Panc1 (cell line): ENCODE measurements around the gene RYR3. TPM values are rescaled to one million over a fixed set of nuclear protein-coding genes. Genes with fewer than 3 reads are reported as not detected.

ENCODE experiments used
- ATAC-seq: fragments of 200-7000 bp; cut with Tn5 transposase; 2 replicates; pipeline ENCODE4 v1.9.1; 2020; ENCODE audit warnings: mild to moderate bottlenecking, moderate library complexity
- BruUV-seq: library from RNA; stranded (reverse); fragments of 400-500 nt; replicated peaks from 2 replicates; lab custom pipeline; 2021; lab: Mats Ljungman, UMichigan
- CTCF ChIA-PET: fragments of 300-600 bp; sonication (Branson Sonifier 250); formaldehyde crosslinking; loops from one replicate; lab custom pipeline; 2022; ENCODE audit warnings: antibody characterized with exemption; lab: Charles Lee
- POLR2A ChIA-PET: fragments of 300-600 bp; sonication (Branson Sonifier 250); formaldehyde crosslinking; loops from one replicate; lab custom pipeline; 2022; ENCODE audit warnings: antibody characterized with exemption; lab: Charles Lee
- DNase-seq: peaks from one replicate; pipeline ENCODE4 v3.0.0-alpha.2; 2010; ENCODE audit warnings: low read depth, low spot score
- H3K27ac ChIP-seq: 2 replicates; pipeline ENCODE4 v1.5.1; 2011; ENCODE audit warnings: mild to moderate bottlenecking, low read length, inconsistent platforms
- H3K27me3 ChIP-seq: fragments of 200-500 bp; sonication (Bioruptor generic); 2 replicates; pipeline ENCODE4 v1.6.0; 2014; ENCODE audit warnings: low read length, inconsistent platforms; ENCODE audit not compliant: control insufficient read depth, insufficient read depth
- H3K36me3 ChIP-seq: fragments of 200-500 bp; sonication (Bioruptor generic); 2 replicates; pipeline ENCODE4 v1.5.1; 2014; ENCODE audit warnings: inconsistent platforms, mild to moderate bottlenecking, low read length, moderate library complexity; ENCODE audit not compliant: control insufficient read depth, insufficient read depth
- H3K4me1 ChIP-seq: 2 replicates; pipeline ENCODE4 v1.5.1; 2011; ENCODE audit warnings: inconsistent platforms, mild to moderate bottlenecking, low read length, moderate library complexity; ENCODE audit not compliant: control insufficient read depth, insufficient read depth
- H3K4me3 ChIP-seq, 2 experiments: 2 replicates each; pipeline ENCODE4 v1.5.1; 2011 to 2012; ENCODE audit warnings: low read depth in 2 of 2, low read length in 2 of 2, mild to moderate bottlenecking in 2 of 2, inconsistent platforms in 1 of 2, moderate library complexity in 1 of 2
- H3K9me3 ChIP-seq: fragments of 200-500 bp; sonication (Bioruptor generic); 2 replicates; pipeline ENCODE4 v1.5.1; 2014; ENCODE audit warnings: low read depth, mild to moderate bottlenecking, inconsistent platforms, low read length, moderate library complexity; ENCODE audit not compliant: control insufficient read depth, insufficient read depth
- CTCF ChIP-seq: fragments of 450-650 bp; IDR thresholded peaks from 2 replicates; pipeline ENCODE4 v1.5.1; 2017; ENCODE audit warnings: mild to moderate bottlenecking
- POLR2AphosphoS5 ChIP-seq: IDR thresholded peaks from 2 replicates; pipeline ENCODE4 v1.6.1; 2012; ENCODE audit warnings: mild to moderate bottlenecking, low read depth, low read length, moderate library complexity
- REST ChIP-seq, 2 experiments: IDR thresholded peaks; 2 replicates each; pipeline ENCODE4 v1.6.1; 2011 to 2012; ENCODE audit warnings: low read depth in 2 of 2, control low read depth in 1 of 2, low read length in 1 of 2, mild to moderate bottlenecking in 1 of 2, moderate library complexity in 1 of 2; ENCODE audit not compliant: insufficient read depth in 1 of 2
- SIN3A ChIP-seq: IDR thresholded peaks from 2 replicates; pipeline ENCODE4 v1.6.1; 2012; ENCODE audit warnings: low read depth, mild to moderate bottlenecking, low read length, moderate library complexity, borderline replicate concordance; ENCODE audit not compliant: insufficient read depth
- TCF7L2 ChIP-seq: IDR thresholded peaks from 2 replicates; pipeline ENCODE4 v1.6.1; 2011; ENCODE audit warnings: mild to moderate bottlenecking, low read depth, low read length, inconsistent platforms
- in situ Hi-C: cut with HindIII; loops from 2 replicates; pipeline ENCODE4 v1.10.0; 2016; ENCODE audit warnings: low sequenced_read_pairs, low pct_unique_long_range_greater_than_20kb
- intact Hi-C: fragments of 100-400 bp; cut with micrococcal nuclease; formaldehyde crosslinking; loops from one replicate; pipeline ENCODE4 v1.10.0; 2022; ENCODE audit not compliant: unreplicated experiment
- total RNA-seq: library from RNA; stranded (reverse); gene quantifications from one replicate; pipeline ENCODE4 v1.2.1, GENCODE V29; 2021; ENCODE audit not compliant: unreplicated experiment

The RYR3 gene
- total RNA-seq, 1 experiment from 2014 or later = not detected

- ATAC-seq = no peak
- in situ Hi-C loops = no loop called here
- intact Hi-C loops = loop anchor here (10.0 kb wide), 1 partner anchor 61 kb away; no protein-coding TSS in a partner anchor
- CTCF ChIA-PET = no interaction called here
- DNase-seq = no peak
- Histone ChIP-seq H3K27me3 (no peaks in the 10 kb centered on the region), H3K4me1 (no peaks in the 10 kb centered on the region), H3K36me3 (no peaks in the 10 kb centered on the region), H3K4me3 (no peak overlapping the region), H3K27ac (no peak overlapping the region), H3K9me3 (no peaks in the 10 kb centered on the region)
- BruUV-seq = no TSS peak
- TF ChIP-seq CTCF (no peak), SIN3A (no peak), REST (IDR thresholded peaks at IDR 0.05; ENCODE audit: insufficient read depth in 1 of 2, low read depth in 2 of 2, low read length in 1 of 2) (no peak), POLR2AphosphoS5 (no peak), TCF7L2 (no peak)
- POLR2A ChIA-PET = no interaction called here
Observed at GRCh38 chr15:33754242-33754641, 443.5 kb downstream of the RYR3 start.

- no TSS peak for BruUV-seq
- intact Hi-C loops = loop anchor here (10.0 kb wide), 1 partner anchor 58 kb away; no protein-coding TSS in a partner anchor
- CTCF ChIA-PET = no interaction called here
Observed at GRCh38 chr15:33756961-33757360, 446.2 kb downstream of the RYR3 start.

More at GRCh38 chr15:33756961-33757360, 446.2 kb downstream of the RYR3 start:
- DNase-seq = no peak
- Histone ChIP-seq H3K9me3 (no peaks in the 10 kb centered on the region), H3K27ac (no peak overlapping the region), H3K4me3 (no peak overlapping the region), H3K27me3 (no peaks in the 10 kb centered on the region), H3K4me1 (no peaks in the 10 kb centered on the region), H3K36me3 (no peaks in the 10 kb centered on the region)
- POLR2A ChIA-PET = no interaction called here
- in situ Hi-C loops = no loop called here
- no peak for TF ChIP-seq TCF7L2
- no peak for TF ChIP-seq CTCF
- no peak for TF ChIP-seq SIN3A
- no peak for TF ChIP-seq POLR2AphosphoS5
- no peak for TF ChIP-seq REST (IDR thresholded peaks at IDR 0.05; ENCODE audit: insufficient read depth in 1 of 2, low read depth in 2 of 2, low read length in 1 of 2)
- no peak for ATAC-seq
